HG02938 (cell line): Measurements from ENCODE around the gene LDLRAD4.

Experiments
- ATAC-seq: cut with Tn5 transposase; IDR thresholded peaks from one replicate; pipeline ENCODE4 v1.9.1; 2021; ENCODE audit warnings: mild to moderate bottlenecking, moderate library complexity; ENCODE audit not compliant: unreplicated experiment

LDLRAD4 gene

GRCh38 chr18:13201292-13201691 is 17.3 kb upstream of the LDLRAD4 start:
- ATAC-seq, result no peak

GRCh38 chr18:13202571-13202970 is 16.0 kb upstream of the LDLRAD4 start:
- ATAC-seq, result no peak

DNA sequence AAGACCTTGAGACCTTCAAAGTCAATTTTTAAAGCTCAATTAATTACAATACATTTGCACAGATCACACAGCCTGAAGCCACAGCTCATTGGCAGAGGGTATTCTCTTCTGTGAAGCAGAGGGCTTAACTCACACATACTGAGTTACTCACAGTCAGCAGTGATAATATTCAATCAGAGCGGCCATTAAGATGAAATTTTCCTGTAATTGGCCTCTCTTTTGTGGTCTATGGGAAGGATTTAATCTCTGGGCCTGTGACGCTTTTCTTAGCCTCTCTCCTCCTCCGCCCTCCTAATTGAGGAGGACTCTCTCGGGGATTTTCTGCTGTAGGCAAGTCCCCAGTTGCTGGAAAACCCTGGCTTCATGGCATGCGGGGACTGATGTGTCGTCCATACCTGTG is 12.3 kb upstream of the LDLRAD4 start:
- no peak for ATAC-seq

- no peak for ATAC-seq
Measured at GRCh38 chr18:13207294-13207693, 11.3 kb upstream of the LDLRAD4 start.

GRCh38 chr18:13211534-13211933 is 7.0 kb upstream of the LDLRAD4 start:
- ATAC-seq, result no peak

DNA sequence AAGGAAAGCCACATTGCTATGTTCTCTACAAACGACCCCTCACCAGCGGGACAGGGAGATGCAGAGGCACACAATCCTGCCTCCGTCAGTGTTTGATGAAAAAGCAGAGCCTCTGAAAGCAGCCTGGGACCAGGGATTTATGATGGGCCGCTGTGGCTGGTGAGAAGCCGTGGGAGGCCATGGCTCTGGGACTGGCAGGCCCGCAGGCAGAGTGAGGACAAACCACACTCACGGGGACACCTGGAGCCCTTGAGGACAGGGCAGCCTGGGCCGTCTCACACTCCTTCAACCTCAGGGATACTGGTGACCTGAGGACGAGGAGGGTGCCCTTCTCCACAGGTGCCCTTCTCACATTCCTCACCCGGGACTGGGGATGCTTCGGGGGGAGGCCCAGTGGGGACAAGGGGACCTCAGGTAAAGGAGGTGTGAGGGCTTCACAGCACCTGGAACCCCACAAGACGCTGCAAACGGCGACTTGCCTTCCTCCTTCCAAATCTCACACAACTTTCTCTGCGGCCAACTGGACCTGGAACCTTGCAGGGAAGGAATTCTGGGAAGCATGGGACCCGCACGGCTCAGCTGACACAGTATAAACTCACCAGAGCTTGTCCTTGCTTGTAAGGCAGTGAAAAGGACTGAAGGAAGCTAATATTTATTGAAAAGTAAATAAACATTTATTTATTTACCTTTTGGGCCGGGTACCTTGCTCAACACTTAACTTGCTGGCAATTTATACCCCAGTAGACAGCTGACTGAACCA is 5.3 kb upstream of the LDLRAD4 start:
- ATAC-seq, result no peak

GRCh38 chr18:13214609-13215008 is 4.0 kb upstream of the LDLRAD4 start:
- no peak for ATAC-seq

- no peak for ATAC-seq
Measured at GRCh38 chr18:13216092-13216582, 2.4 kb upstream of the LDLRAD4 start.

- ATAC-seq, result no peak
Measured at GRCh38 chr18:13216711-13217465, 1.7 kb upstream of the LDLRAD4 start.

DNA sequence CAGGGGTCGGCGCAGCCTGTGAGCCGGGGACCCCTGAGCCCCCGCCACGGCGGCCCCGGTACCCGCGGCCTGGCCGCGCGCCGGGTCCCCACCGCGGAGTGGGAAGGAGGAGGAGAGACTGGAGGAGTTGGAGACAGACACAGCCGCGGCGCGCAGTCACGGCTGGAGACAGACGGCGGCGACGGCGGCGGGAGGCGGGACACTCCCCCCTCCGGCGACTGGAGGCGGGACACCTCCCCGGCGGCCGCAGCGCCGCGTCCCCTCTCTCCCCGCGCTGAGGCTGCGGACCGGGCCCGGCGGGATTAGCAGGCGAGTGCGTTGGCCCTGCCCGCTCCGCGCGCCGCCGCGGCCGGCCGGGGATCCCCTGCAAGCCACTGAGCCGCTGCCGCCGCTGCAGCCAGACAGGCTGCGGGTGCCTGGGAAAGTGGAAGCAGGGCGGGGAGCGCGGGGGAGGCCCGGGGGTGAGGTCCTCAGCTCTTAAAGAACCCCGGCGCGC is 1.0 kb upstream of the LDLRAD4 start:
- ATAC-seq, result no peak

DNA sequence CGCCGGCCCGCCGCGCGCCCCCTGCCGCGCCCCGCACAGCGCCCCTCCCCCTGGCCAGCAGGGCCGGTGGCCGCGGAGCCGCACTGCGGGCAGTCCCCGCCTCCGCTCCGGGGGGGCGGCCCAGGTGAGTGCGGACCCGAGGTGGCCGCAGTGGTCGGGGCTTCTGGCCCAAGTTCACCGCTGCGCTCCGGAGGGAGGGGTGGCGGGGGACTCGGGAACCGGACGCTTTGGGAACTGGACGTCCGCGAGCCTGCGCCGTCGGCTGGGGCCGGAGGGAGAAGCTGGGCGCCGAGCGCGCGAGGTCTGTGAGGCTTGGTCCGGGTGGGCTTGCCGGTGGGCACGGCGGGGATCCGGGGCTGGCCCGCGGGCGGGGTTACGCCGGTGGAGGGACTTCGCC is 591 bp upstream of the LDLRAD4 start:
- ATAC-seq, result no peak

DNA sequence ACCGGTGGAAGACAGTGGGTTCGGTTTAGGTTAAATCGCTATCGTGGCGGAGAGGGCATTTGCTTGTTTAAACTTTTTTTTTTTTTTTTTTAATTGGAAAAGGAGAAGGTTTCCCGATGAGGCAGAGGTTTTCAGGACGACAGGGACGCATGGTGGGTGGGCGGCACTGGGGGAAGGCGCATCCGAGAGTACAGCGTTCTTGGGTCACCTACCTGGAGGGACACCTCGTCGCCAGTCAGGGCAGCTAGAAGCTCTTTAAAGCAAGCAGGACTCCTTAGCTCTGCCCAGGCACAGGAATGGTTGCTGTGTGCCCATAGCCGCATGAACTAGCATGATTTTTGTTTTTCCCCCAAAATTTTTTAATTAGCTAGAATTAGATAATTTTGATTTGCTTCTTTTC is 437 bp downstream of the LDLRAD4 start:
- no peak for ATAC-seq

DNA sequence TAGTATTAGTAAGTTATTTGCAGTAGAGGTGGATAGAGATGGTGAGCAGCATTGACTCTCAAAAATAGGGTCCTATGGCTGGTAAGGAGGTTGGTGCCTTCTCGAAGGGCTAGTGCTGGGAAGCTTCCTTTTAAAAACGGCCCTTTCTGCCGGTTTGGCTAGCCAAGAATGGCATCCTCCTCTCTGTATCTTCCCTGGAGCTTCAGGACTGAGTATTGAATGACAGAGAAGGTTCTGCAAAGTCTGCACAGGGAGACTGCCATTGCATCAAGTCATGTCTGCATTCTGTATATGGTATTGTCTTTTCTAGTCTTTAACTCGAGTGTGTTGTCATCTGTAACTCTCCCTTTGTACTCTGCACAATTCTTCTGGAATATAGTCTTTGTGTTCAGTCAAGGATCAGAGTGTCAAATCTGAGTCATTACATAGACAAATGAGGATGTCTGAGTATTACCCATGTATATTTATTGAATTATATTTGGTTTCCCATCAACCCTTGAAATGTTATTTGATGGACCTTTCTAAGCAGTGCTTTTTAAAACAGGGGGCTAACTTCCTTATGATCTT is 1.1 kb downstream of the LDLRAD4 start:
- no peak for ATAC-seq

- ATAC-seq, result no peak
Measured at GRCh38 chr18:13220361-13220991, 1.9 kb downstream of the LDLRAD4 start.

GRCh38 chr18:13221869-13222855 is 3.6 kb downstream of the LDLRAD4 start:
- no peak for ATAC-seq

DNA sequence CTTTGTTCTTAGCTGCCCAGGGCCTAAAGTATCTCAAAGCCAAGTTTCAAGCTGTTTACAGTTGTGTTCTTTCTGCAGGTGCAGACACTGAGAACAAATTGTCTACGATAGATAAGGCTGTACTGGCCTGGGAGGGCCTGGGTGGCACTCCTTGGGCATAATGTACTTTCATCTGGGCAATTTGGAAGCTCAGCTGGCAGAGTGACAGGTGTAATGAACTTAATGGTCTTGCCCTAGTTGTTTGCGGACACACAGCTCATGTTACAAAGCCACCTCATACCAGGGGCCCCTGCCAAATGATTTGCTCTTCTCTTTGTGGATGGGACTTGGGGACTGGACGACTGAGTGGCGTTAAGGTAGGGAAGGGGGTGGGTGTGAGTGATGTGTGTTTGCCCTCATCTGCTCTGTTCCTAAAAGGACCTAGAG is 4.3 kb downstream of the LDLRAD4 start:
- no peak for ATAC-seq

DNA sequence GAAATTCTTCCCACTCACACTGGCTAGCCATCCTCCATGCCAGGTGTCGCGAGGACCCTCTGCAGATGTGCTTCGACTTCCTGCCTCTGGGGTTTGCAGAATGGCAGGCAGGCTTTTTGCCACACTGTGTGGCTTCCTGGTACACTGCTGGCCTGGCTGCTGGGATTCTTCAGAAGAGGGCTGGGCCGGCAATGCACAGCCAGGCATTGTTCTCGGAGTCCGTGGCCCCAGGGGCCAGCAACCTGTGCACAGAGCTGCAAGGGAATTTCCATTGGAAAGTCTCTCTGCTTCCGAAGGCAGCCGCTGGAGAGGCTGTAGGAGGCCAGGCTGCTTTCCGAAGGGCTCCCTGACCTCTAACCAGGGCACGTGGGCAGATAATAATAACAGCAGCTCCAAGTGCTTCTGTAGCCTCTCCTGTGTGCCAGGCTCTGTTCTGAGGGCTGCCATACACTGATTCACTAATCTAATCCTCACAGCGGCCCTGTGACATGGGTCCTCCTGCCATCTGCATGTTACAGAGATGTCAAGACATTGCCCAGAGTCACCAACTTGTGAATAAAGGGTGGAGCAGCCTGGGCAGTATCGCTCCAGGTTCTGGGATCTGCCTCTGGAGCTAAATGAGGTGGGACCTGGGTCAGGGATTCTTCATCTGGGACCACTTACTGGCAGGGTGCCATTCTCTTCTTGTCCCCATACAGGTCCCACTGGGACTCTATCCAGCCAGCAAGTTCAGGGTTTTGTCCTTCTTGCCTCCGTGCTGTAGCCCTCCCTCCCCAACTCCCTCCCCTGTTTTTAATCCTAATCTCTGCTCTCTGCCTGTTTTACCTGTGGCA is 5.0 kb downstream of the LDLRAD4 start:
- no peak for ATAC-seq

DNA sequence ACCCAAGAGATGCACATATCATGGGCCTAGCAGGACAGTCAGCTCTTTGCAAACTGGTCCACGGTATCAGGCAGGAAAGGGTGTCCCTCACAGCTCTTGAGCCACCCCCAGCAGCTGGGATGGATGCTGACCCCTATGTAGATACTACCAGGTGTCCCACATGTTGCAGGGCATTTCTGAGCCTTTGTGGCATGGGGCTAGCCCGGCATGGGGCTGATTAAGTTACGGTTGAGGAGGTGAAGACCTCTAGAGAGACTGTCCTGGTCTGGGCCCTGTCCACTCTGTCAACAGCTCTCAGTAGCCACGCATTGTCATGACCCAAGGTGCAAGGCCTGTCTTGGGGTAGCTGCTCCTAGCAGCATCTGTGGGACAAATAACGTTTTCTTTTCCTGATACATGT is 6.7 kb downstream of the LDLRAD4 start:
- ATAC-seq, result no peak

DNA sequence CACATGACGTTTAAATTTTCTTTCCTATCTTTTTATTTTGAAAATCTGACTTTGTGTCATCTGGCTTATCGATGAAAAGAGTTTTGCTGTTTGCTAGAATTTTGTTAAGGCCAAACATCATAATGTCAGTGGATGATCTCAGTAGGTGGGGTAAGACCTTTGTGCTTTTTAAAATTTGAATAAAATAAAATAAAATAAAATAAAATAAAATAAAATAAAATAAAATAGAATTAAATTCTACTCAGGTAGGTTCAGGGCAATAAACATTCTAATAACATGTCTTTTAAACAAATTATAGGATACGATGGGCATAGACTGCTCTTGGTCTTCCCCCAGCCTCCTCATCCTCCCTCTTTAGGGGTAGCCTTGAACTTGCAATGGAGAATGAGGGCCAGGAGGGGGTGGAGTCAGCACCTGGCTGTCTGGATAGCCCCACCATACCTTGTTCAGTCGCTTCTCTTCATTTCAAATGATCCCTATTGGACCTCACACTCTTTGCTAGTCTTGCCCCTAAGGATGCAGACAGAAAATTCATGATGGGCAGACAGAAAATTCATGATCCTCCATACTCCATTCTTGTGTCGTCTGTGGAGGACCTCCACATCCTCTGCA is 8.1 kb downstream of the LDLRAD4 start:
- ATAC-seq, result no peak
